GM12891 (cell line): ENCODE measurements around the gene TEKTIP1.

ENCODE experiments used
- POLR2A ChIP-seq: IDR thresholded peaks from 2 replicates; pipeline ENCODE4 v1.6.1; 2011; ENCODE audit warnings: low read depth, low read length, control low read depth
- POLR2AphosphoS5 ChIP-seq: IDR thresholded peaks from 2 replicates; pipeline ENCODE4 v1.6.1; 2011; ENCODE audit warnings: low read depth, low read length, control low read depth
- POU2F2 ChIP-seq: IDR thresholded peaks from 2 replicates; pipeline ENCODE4 v1.6.1; 2011; ENCODE audit warnings: low read depth, mild to moderate bottlenecking, control low read depth, low read length, moderate library complexity
- SPI1 ChIP-seq: IDR thresholded peaks from 2 replicates; pipeline ENCODE4 v1.6.1; 2011; ENCODE audit warnings: low read depth, low read length, control low read depth
- TAF1 ChIP-seq: IDR thresholded peaks from 2 replicates; pipeline ENCODE4 v1.6.1; 2011; ENCODE audit warnings: low read depth, low read length, control low read depth

DNA sequence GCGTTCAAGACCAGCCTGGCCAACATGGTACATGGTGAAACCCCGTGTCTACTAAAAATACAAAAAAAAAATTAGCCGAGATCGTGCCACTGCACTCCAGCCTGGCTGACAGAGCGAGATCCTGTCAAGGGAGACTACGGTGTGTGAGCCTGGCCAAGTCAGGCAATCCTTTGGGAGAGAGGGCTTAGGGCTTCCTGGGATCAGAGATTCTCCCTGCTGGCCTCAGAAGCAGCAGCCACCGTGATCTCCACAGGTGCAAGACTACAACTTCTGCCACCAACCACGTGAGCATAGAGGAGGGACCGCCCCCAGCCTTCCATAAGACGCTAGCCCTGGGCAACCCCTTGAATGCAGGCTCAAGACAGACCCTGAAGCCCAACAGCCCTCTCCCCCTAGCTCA, 10.8 kb downstream of the TEKTIP1 start:
- no peak for TF ChIP-seq POLR2A
- TF ChIP-seq POLR2AphosphoS5: no peak
- TF ChIP-seq SPI1: no peak
- no peak for TF ChIP-seq TAF1
- TF ChIP-seq POU2F2: no peak
